IMR-90 (cell line): Measurements from ENCODE around the gene CEP170B. TPM values are rescaled to one million over a fixed set of nuclear protein-coding genes. Genes with fewer than 3 reads are reported as not detected.

ENCODE experiments used
- ATAC-seq: fragments of 200-7000 bp; cut with Tn5 transposase; 2 replicates; pipeline ENCODE4 v1.9.1; 2020; ENCODE audit warnings: low read depth, mild to moderate bottlenecking, moderate library complexity
- BruUV-seq: library from RNA; stranded (reverse); fragments of 400-500 nt; replicated peaks from 2 replicates; lab custom pipeline; 2021; lab: Mats Ljungman, UMichigan
- CTCF ChIA-PET: fragments of 300-600 bp; formaldehyde crosslinking; extraction: SDS; loops from one replicate; lab custom pipeline; 2021; ENCODE audit warnings: antibody characterized with exemption; lab: Yijun Ruan, JAX
- POLR2A ChIA-PET: fragments of 300-600 bp; sonication (Branson Sonifier 250); formaldehyde crosslinking; loops from one replicate; lab custom pipeline; 2022; ENCODE audit warnings: antibody characterized with exemption; ENCODE audit not compliant: unreplicated experiment; lab: Charles Lee
- DNase-seq: peaks from one replicate; pipeline ENCODE4 v3.0.0; 2013
- H2AFZ ChIP-seq: replicated peaks from 2 replicates; pipeline ENCODE3; 2013; ENCODE audit warnings: low read length, mild to moderate bottlenecking; ENCODE audit not compliant: poor library complexity
- H2AK5ac ChIP-seq: 2 replicates; pipeline ENCODE4 v1.6.1; 2013; ENCODE audit warnings: low read depth, low read length, inconsistent platforms
- H2AK9ac ChIP-seq: replicated peaks from 2 replicates; pipeline ENCODE3; 2013; ENCODE audit warnings: mild to moderate bottlenecking, low read depth, low read length, moderate library complexity; ENCODE audit not compliant: poor library complexity
- H2BK120ac ChIP-seq: 2 replicates; pipeline ENCODE4 v1.6.1; 2013; ENCODE audit warnings: low read depth, low read length, inconsistent platforms
- H2BK15ac ChIP-seq: 3 replicates; pipeline ENCODE4 v1.6.1; 2013; ENCODE audit warnings: low read depth, low read length, inconsistent platforms
- H2BK20ac ChIP-seq: 2 replicates; pipeline ENCODE4 v1.6.1; 2013; ENCODE audit warnings: low read depth, mild to moderate bottlenecking, inconsistent platforms, low read length, moderate library complexity
- H2BK5ac ChIP-seq: 2 replicates; pipeline ENCODE4 v1.6.1; 2013; ENCODE audit warnings: mild to moderate bottlenecking, low read depth, low read length, inconsistent platforms; ENCODE audit not compliant: poor library complexity, severe bottlenecking
- H3K14ac ChIP-seq: replicated peaks from 2 replicates; pipeline ENCODE4 v1.6.1; 2013; ENCODE audit warnings: low read depth, low read length, inconsistent platforms
- H3K18ac ChIP-seq: 2 replicates; pipeline ENCODE4 v1.6.1; 2013; ENCODE audit warnings: low read depth, low read length, control low read depth
- H3K23ac ChIP-seq: 2 replicates; pipeline ENCODE4 v1.6.1; 2013; ENCODE audit warnings: low read depth, low read length, inconsistent platforms
- H3K27ac ChIP-seq: 2 replicates; pipeline ENCODE4 v1.5.1; 2013; ENCODE audit warnings: mild to moderate bottlenecking, control low read depth, low read length; ENCODE audit not compliant: insufficient read depth
- H3K27me3 ChIP-seq: 2 replicates; pipeline ENCODE4 v1.6.1; 2013; ENCODE audit warnings: low read length; ENCODE audit not compliant: control insufficient read depth, insufficient read depth
- H3K36me3 ChIP-seq: 2 replicates; pipeline ENCODE4 v1.6.1; 2013; ENCODE audit warnings: low read length, mixed read lengths; ENCODE audit not compliant: control insufficient read depth, insufficient read depth
- H3K4ac ChIP-seq: 2 replicates; pipeline ENCODE4 v1.6.1; 2013; ENCODE audit warnings: low read depth, low read length, inconsistent platforms
- H3K4me1 ChIP-seq: 2 replicates; pipeline ENCODE4 v1.6.1; 2013; ENCODE audit warnings: low read length, mixed read lengths; ENCODE audit not compliant: control insufficient read depth, insufficient read depth
- H3K4me2 ChIP-seq: 2 replicates; pipeline ENCODE4 v1.6.1; 2013; ENCODE audit warnings: low read depth, mild to moderate bottlenecking, control low read depth, low read length, moderate library complexity
- H3K4me3 ChIP-seq: 2 replicates; pipeline ENCODE4 v1.5.1; 2013; ENCODE audit warnings: low read depth, mild to moderate bottlenecking, control low read depth, low read length, moderate library complexity; ENCODE audit not compliant: insufficient read depth
- H3K56ac ChIP-seq: 2 replicates; pipeline ENCODE4 v1.6.1; 2013; ENCODE audit warnings: low read length, inconsistent platforms; ENCODE audit not compliant: insufficient read depth; ENCODE audit errors: extremely low read depth
- H3K79me1 ChIP-seq, 2 experiments: 2 replicates each; pipeline ENCODE4 v1.6.1; 2013; ENCODE audit warnings: low read length in 2 of 2, inconsistent platforms in 1 of 2, low read depth in 1 of 2
- H3K9ac ChIP-seq: 2 replicates; pipeline ENCODE4 v1.6.1; 2013; ENCODE audit warnings: low read depth, low read length, control low read depth
- H3K9me1 ChIP-seq: 2 replicates; pipeline ENCODE4 v1.6.1; 2013; ENCODE audit warnings: low read length, inconsistent platforms; ENCODE audit not compliant: insufficient read depth
- H3K9me3 ChIP-seq: 2 replicates; pipeline ENCODE4 v1.6.1; 2013; ENCODE audit warnings: low read length; ENCODE audit not compliant: control insufficient read depth, insufficient read depth
- H4K20me1 ChIP-seq: 2 replicates; pipeline ENCODE4 v1.6.1; 2013; ENCODE audit warnings: low read length, inconsistent platforms; ENCODE audit not compliant: insufficient read depth
- H4K5ac ChIP-seq: 2 replicates; pipeline ENCODE4 v1.6.1; 2013; ENCODE audit warnings: mild to moderate bottlenecking, low read depth, low read length, control low read depth
- H4K8ac ChIP-seq, 2 experiments: 2 replicates each; pipeline ENCODE4 v1.6.1; 2013; ENCODE audit warnings: low read depth in 2 of 2, low read length in 2 of 2, control low read depth in 1 of 2, inconsistent platforms in 1 of 2
- H4K91ac ChIP-seq: 2 replicates; pipeline ENCODE4 v1.6.1; 2013; ENCODE audit warnings: low read depth, low read length, inconsistent platforms; ENCODE audit not compliant: insufficient read depth
- MXI1 ChIP-seq: IDR thresholded peaks from 2 replicates; pipeline ENCODE4 v1.6.1; 2012; ENCODE audit warnings: low read depth, mild to moderate bottlenecking, low read length, moderate library complexity, borderline replicate concordance
- USF2 ChIP-seq: fragments of 150-350 bp; IDR thresholded peaks from 2 replicates; pipeline ENCODE4 v1.6.1; 2017; ENCODE audit warnings: mild to moderate bottlenecking, antibody characterized with exemption, low read length, low read depth
- WGBS, 2 experiments: methylation state at CpG; one replicate each; pipeline versions ENCODE4 v1.1.5 to v1.1.7; 2013; ENCODE audit warnings: missing lambda C conversion rate in 2 of 2; ENCODE audit not compliant: insufficient read length in 1 of 2; ENCODE audit errors: extremely low coverage in 2 of 2; 5-methylcytosine and 5-hydroxymethylcytosine counted together
- dilution Hi-C: fragments of 300-500 bp; cut with HindIII; formaldehyde crosslinking; loops from one replicate; pipeline ENCODE4 v1.14.3; 2018; ENCODE audit warnings: low sequenced_read_pairs; ENCODE audit not compliant: unreplicated experiment
- in situ Hi-C: fragments of 300-500 bp; cut with MboI; formaldehyde crosslinking; loops from 3 replicates; pipeline ENCODE4 v1.14.3; 2019; ENCODE audit warnings: low sequenced_read_pairs, inconsistent platforms, mixed read lengths
- intact Hi-C: fragments of 100-400 bp; cut with micrococcal nuclease; formaldehyde crosslinking; loops from 2 replicates; pipeline ENCODE4 v1.10.0; 2022
- polyA plus RNA-seq, 3 experiments: library from polyadenylated mRNA; depleted of rRNA; stranded (reverse); fragments of >200 nt; gene quantifications; 2 replicates each; pipeline ENCODE4 v1.2.3, GENCODE V29; 2012; ENCODE audit warnings: low replicate concordance in 1 of 3
- total RNA-seq: library from RNA; depleted of rRNA; stranded (reverse); fragments of >200 nt; gene quantifications from 2 replicates; pipeline ENCODE4 v1.2.3, GENCODE V29; 2012

CEP170B gene
- total and polyA plus RNA-seq, 2 of the 4 experiments (the other 2 are of a cell fraction): 3.6 to 13.1 TPM

- no peak for TF ChIP-seq MXI1
These were observed 21.4 kb upstream of the CEP170B start (continued) for GRCh38 chr14:104843442-104844305.

GRCh38 chr14:104844306-104845032 is 20.6 kb upstream of the CEP170B start:
- Histone ChIP-seq H3K9me3 (peaks cover 5% of the 10 kb centered on the region), H4K8ac (no peak overlapping the region), H4K5ac (no peak overlapping the region), H3K79me1 (no peaks in the 10 kb centered on the region), H3K4ac (no peak overlapping the region), H2AK5ac (no peak overlapping the region), H3K56ac (no peak overlapping the region), H3K27ac (no peak overlapping the region), H3K14ac (no peak overlapping the region), H3K4me3 (no peak overlapping the region), H2BK15ac (no peak overlapping the region), H2AFZ (no peak overlapping the region), H3K23ac (no peak overlapping the region), H3K18ac (no peak overlapping the region), H3K36me3 (no peaks in the 10 kb centered on the region), H2AK9ac (peak overlapping the region; percentile 37), H2BK120ac (no peak overlapping the region), H3K4me2 (no peak overlapping the region; the same call in 1 of the 2 replicates), H3K4me1 (no peaks in the 10 kb centered on the region; the same call in 1 of the 2 replicates), H3K27me3 (peaks cover 62% of the 10 kb centered on the region), H3K9ac (no peak overlapping the region), H2BK5ac (no peak overlapping the region), H4K91ac (no peak overlapping the region), H4K20me1 (no peaks in the 10 kb centered on the region; the same call in 1 of the 2 replicates), H2BK20ac (no peak overlapping the region), H3K9me1 (no peaks in the 10 kb centered on the region)
- no peak for TF ChIP-seq USF2
- ChIA-PET CTCF (no interaction called here), POLR2A (no interaction called here)
- in situ Hi-C loops: no loop called here
- dilution Hi-C loops: no loop called here
- no TSS peak for BruUV-seq
- ATAC-seq (peak; percentile 11; the same call in 1 of the 2 replicates), DNase-seq (no peak)
- 14% methylated on average over 12 of the region's 27 CpGs; no CpG with 5 or more reads in 1 of the 2 experiments for WGBS, 2 experiments
- intact Hi-C loops: no loop called here
